IPS-18a (cell line): ENCODE data around the gene METAP1.
"Not testable (repeated sequence)": the region's sequence is repeated elsewhere in the genome, so short reads cannot be mapped to it uniquely, and the experiment has no call there.

ENCODE experiments used
- H3K27ac ChIP-seq: one replicate; pipeline ENCODE4 v1.5.1; 2013; ENCODE audit warnings: low read length
- H3K27me3 ChIP-seq: one replicate; pipeline ENCODE4 v1.6.1; 2013; ENCODE audit warnings: mild to moderate bottlenecking, low read length; ENCODE audit not compliant: control insufficient read depth, insufficient read depth
- H3K36me3 ChIP-seq: one replicate; pipeline ENCODE4 v1.6.1; 2013; ENCODE audit warnings: low read depth, low read length; ENCODE audit not compliant: control insufficient read depth
- H3K4me1 ChIP-seq: one replicate; pipeline ENCODE4 v1.6.1; 2013; ENCODE audit warnings: low read depth, low read length; ENCODE audit not compliant: control insufficient read depth
- H3K4me3 ChIP-seq: one replicate; pipeline ENCODE4 v1.5.1; 2013; ENCODE audit warnings: low read length
- H3K9ac ChIP-seq: one replicate; pipeline ENCODE4 v1.6.1; 2013; ENCODE audit warnings: mild to moderate bottlenecking, low read length, moderate library complexity
- H3K9me3 ChIP-seq: one replicate; pipeline ENCODE4 v1.6.1; 2013; ENCODE audit warnings: low read depth, low read length; ENCODE audit not compliant: control insufficient read depth

METAP1 gene

DNA sequence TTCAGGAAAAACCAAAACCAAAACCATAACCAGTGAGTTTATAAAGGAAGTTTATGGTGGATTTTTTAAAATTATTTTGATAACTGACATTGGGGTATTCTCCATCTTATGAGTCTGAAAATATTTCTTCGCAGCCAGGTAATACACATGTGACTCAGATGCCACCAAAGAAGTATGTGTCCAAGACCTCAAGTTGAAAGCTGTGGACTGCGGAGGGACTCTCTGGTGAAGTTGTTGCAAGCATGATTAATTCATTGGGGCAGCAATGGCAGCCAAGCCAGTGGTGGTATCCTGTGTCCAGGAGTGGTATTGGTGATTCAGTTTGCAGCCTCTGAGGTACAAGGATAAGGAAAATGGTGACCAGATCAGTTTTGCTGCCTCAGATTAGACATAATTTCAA lies 107.1 kb downstream of the METAP1 start:
- Histone ChIP-seq H3K27ac (no peak overlapping the region), H3K27me3 (no peaks in the 10 kb centered on the region), H3K36me3 (no peaks in the 10 kb centered on the region), H3K4me1 (no peaks in the 10 kb centered on the region), H3K4me3 (no peak overlapping the region), H3K9me3 (no peaks in the 10 kb centered on the region), H3K9ac (no peak overlapping the region)

DNA sequence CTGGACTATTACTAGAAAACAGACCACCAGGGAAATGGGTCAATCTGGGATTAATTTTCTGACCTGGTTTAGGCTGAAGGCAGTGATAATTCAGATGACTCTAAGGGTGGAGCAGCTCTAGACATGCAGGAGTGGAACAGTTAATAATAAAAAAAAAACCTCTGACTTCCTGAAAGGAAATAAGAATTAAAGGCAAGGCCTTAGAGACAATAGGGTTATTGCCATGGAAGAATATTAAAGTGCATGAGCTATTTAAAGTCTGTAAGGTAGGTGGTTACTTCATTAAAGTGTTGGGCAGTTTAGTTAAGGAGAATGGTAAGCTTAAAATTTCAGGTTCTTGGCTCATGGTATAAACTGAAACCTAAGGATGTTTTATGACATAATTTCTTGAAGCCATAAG lies 107.6 kb downstream of the METAP1 start:
- H3K9ac ChIP-seq: no peak overlapping the region
- H3K27me3 ChIP-seq: no peaks in the 10 kb centered on the region
- no peaks in the 10 kb centered on the region for H3K4me1 ChIP-seq
- H3K36me3 ChIP-seq: no peaks in the 10 kb centered on the region
- no peak overlapping the region for H3K27ac ChIP-seq
- H3K9me3 ChIP-seq: no peaks in the 10 kb centered on the region
- no peak overlapping the region for H3K4me3 ChIP-seq

DNA sequence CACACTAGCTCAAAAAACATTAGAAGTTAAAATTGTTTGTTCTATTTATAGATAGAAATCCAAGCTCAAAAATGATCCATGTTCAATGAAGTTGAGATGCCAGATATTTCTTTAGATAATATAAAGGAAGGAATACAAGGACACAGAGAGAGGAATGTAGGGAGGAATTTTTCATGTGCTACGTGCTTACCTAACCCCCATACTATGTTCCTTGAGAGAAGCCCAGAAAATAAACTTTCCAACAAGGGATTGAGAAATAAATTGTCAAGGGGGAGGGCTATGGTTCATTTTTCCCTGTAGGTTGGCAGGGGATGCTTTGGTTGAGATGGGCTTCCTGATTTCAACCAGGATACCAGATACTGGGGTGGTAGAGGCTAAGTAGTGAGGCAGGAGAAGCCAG lies 108.6 kb downstream of the METAP1 start:
- Histone ChIP-seq H3K9me3 (no peaks in the 10 kb centered on the region), H3K4me3 (no peak overlapping the region), H3K4me1 (no peaks in the 10 kb centered on the region), H3K9ac (no peak overlapping the region), H3K27me3 (no peaks in the 10 kb centered on the region), H3K36me3 (no peaks in the 10 kb centered on the region), H3K27ac (no peak overlapping the region)

DNA sequence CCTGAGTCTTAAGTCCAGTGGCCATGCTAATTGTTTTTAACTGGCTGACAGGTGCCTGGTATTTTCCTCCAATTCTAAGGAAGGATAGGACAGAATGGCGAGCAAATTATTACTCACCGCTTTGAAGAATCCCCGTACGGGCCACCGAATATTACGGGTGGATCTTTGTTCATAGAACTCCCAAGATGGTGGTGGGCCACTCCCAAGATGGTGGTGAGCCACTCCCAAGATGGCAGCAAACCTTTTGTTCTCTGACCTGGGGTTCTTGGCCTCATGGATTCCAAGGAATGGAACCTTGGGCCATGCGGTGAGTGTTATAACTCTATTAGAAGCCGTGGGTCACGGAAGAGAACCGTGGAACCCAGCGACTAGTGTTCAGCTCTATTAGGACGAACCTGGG lies 113.8 kb downstream of the METAP1 start:
- H3K36me3 ChIP-seq, H3K4me3 ChIP-seq, H3K27ac ChIP-seq, H3K27me3 ChIP-seq, H3K4me1 ChIP-seq, H3K9me3 ChIP-seq, H3K9ac ChIP-seq: not testable (repeated sequence)
